Neural cell (in vitro differentiated cells): ENCODE measurements around the gene ANXA10.

ENCODE experiments used
- CTCF ChIP-seq: fragments of 450-650 bp; IDR thresholded peaks from 2 replicates; pipeline ENCODE4 v1.5.1; 2014; ENCODE audit warnings: antibody characterized with exemption, mild to moderate bottlenecking, moderate library complexity; ENCODE audit not compliant: poor library complexity, severe bottlenecking
- EP300 ChIP-seq: fragments of 450-650 bp; conservative IDR thresholded peaks from 2 replicates; pipeline ENCODE4 v1.6.1; 2014; ENCODE audit warnings: antibody characterized with exemption, mild to moderate bottlenecking, moderate library complexity; ENCODE audit not compliant: poor library complexity, severe bottlenecking
- EZH2 ChIP-seq: fragments of 200-600, 300-800 bp; shearing (Covaris generic), sonication (generic); IDR thresholded peaks from 2 replicates; pipeline ENCODE4 v1.6.1; 2014; ENCODE audit warnings: antibody characterized with exemption, low read length, borderline replicate concordance, mild to moderate bottlenecking; ENCODE audit not compliant: insufficient read depth, poor library complexity, severe bottlenecking
- MXI1 ChIP-seq: fragments of 450-650 bp; conservative IDR thresholded peaks from 2 replicates; pipeline ENCODE4 v1.6.1; 2014; ENCODE audit warnings: antibody characterized with exemption, mild to moderate bottlenecking; ENCODE audit not compliant: poor library complexity, severe bottlenecking
- POLR2AphosphoS5 ChIP-seq: IDR thresholded peaks from 2 replicates; pipeline ENCODE4 v1.6.1; 2012
- REST ChIP-seq: IDR thresholded peaks from 2 replicates; pipeline ENCODE4 v1.6.1; 2012; ENCODE audit warnings: borderline replicate concordance

DNA sequence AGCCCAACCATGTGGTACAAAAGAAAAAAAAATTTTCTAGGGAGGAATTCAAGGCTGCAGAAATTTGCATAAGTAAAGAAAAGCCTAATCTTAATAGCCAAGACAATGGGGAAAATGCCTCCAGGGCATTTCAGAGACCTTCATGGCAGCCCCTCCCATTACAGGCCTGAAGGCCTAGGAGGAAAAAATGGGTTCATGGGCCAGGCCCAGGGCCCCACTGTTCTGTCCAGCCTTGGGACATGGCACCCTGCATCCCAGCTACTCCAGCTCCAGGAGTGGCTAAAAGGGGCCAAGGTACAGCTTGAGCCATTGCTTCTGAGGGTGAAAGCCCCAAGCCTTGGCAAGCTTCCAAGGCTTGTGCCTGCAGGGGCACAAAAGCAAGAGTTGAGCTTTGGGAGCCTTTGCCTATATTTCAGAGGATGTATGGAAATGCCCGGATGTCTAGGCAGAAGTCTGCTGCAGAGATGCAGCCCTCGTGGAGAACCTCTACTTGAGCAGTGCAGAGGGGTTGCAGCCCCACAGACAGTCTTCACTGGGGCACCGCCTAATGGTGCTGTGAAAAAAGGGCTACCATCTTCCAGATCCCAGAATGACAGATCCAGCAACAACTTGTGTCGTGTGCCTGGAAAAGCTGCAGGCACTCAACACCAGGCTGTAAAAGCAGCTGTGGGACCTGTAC, 111.0 kb downstream of the ANXA10 start:
- TF ChIP-seq REST (no peak), CTCF (no peak), POLR2AphosphoS5 (no peak), EP300 (no peak), EZH2 (no peak), MXI1 (no peak)
